Activated CD4-positive, alpha-beta T cell treated with anti-CD3 and anti-CD28 coated beads for 36 hours (primary cell): ENCODE results near the gene CYBC1. TPM values are rescaled to one million over a fixed set of nuclear protein-coding genes. Genes with fewer than 3 reads are reported as not detected.
"Not testable (repeated sequence)": the region's sequence is repeated elsewhere in the genome, so short reads cannot be mapped to it uniquely, and the experiment has no call there.

ENCODE experiments used
- ATAC-seq: fragments of 200-7000 bp; cut with Tn5 transposase; one replicate; pipeline ENCODE4 v1.10.0; 2021; ENCODE audit warnings: mild to moderate bottlenecking, moderate library complexity
- CTCF ChIA-PET: fragments of 350-600 bp; sonication (Branson Sonifier 250); formaldehyde crosslinking; loops from one replicate; lab custom pipeline; 2021; ENCODE audit warnings: antibody characterized with exemption; lab: Charles Lee
- POLR2A ChIA-PET: fragments of 350-600 bp; sonication (Branson Sonifier 250); formaldehyde crosslinking; loops from one replicate; lab custom pipeline; 2021; ENCODE audit warnings: antibody characterized with exemption, inconsistent platforms; lab: Charles Lee
- DNase-seq: peaks from one replicate; pipeline ENCODE4 v3.0.0-alpha.2; 2020
- H3K27ac Mint-ChIP-seq: one replicate; pipeline ENCODE4 v1.8.0; 2021; ENCODE audit warnings: mixed read lengths
- H3K27me3 Mint-ChIP-seq: one replicate; pipeline ENCODE4 v1.8.0; 2021; ENCODE audit warnings: mixed read lengths
- H3K36me3 Mint-ChIP-seq: one replicate; pipeline ENCODE4 v1.8.0; 2021; ENCODE audit warnings: low read depth, mixed read lengths
- H3K4me1 Mint-ChIP-seq: one replicate; pipeline ENCODE4 v1.8.0; 2021; ENCODE audit warnings: mixed read lengths
- H3K4me3 Mint-ChIP-seq: one replicate; pipeline ENCODE4 v1.8.0; 2021; ENCODE audit warnings: mild to moderate bottlenecking, moderate library complexity, mixed read lengths
- H3K9me3 Mint-ChIP-seq: one replicate; pipeline ENCODE4 v1.8.0; 2021; ENCODE audit warnings: low read depth, mixed read lengths
- intact Hi-C, 2 experiments: fragments of 100-400 bp; cut with DNase I in 1 of 2; cut with micrococcal nuclease in 1 of 2; formaldehyde crosslinking; loops; one replicate each; pipeline versions ENCODE4 v1.14.2 to v1.15.1; 2022 to 2024; cut with DNase I, micrococcal nuclease
- total RNA-seq, 2 experiments: library from RNA; stranded (reverse); gene quantifications; one replicate each; pipeline ENCODE4 v1.2.3, GENCODE V29; 2021

Gene CYBC1
- total RNA-seq, 2 experiments from 2014 or later = 286 to 329 TPM

DNA sequence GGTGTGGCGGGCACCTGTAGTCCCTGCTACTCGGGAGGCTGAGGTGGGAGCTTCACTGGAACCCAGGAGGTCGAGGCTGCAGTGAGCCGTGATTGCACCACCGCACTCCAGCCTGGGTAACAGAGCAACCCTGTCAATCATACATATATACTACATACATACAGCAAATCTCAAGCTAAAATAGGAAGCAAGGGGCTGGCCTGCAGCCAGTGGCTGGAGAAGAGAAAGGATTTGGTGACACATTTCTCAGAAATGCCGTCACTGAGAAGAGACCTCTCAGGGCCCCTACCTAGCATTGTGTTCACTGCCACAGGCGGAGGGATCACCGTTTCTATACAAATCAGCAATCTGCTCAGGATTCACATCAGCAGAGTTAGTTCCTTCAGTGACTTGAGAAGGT is 24.9 kb upstream of the CYBC1 start:
- no peaks in the 10 kb centered on the region for H3K27me3 Mint-ChIP-seq
- no peak overlapping the region for H3K4me3 Mint-ChIP-seq
- ChIA-PET POLR2A (no interaction called here), CTCF (no interaction called here)
- intact Hi-C loops = no loop called here
- no peak overlapping the region for H3K27ac Mint-ChIP-seq
- no peaks in the 10 kb centered on the region for H3K9me3 Mint-ChIP-seq
- DNase-seq = no peak
- peaks cover 29% of the 10 kb centered on the region for H3K36me3 Mint-ChIP-seq
- peaks cover 4% of the 10 kb centered on the region for H3K4me1 Mint-ChIP-seq
- ATAC-seq = no peak

DNA sequence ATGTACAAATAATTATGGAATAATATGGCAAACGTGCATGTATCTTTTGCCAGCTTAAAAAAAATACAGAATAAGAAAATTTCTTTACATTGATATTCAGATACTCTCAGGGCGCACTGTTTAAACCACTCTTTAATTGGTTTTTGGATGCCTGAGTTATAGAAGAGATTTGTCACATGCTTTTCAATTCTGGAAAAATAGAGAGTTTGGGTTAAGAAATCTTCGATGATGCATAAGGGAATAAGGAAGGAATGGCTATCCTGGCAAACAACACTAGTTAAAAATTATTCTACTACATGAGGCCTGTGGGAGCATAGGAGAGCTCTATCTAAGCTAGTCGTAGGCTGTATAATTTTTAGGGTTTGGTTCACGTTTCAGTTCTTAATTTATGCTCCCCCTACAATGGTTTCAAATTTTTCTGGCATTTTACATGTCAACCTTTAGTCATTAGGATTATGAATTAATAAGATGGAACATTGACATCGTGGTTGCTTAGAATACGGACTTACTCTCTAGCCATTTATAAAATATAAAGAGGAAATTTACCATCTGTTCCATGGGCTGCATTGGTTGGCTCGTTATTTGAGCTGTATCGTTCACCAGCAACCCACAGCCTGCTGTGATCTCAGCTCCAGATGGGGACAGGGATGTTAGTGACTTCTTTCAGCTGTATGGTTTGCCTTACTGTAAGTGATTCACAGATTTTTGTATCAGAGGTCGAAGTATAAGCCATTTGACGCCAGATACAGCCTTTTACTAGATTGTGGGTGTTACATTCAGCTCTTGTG is 23.9 kb upstream of the CYBC1 start:
- H3K9me3 Mint-ChIP-seq = no peaks in the 10 kb centered on the region
- peaks cover 4% of the 10 kb centered on the region for H3K4me1 Mint-ChIP-seq
- no peak overlapping the region for H3K4me3 Mint-ChIP-seq
- no peak overlapping the region for H3K27ac Mint-ChIP-seq
- DNase-seq (no peak), ATAC-seq (no peak)
- intact Hi-C loops = no loop called here
- POLR2A ChIA-PET = no interaction called here
- H3K36me3 Mint-ChIP-seq = peaks cover 32% of the 10 kb centered on the region
- CTCF ChIA-PET = interaction anchor here (0.7 to 1.7 kb wide), 2 partner anchors 19 to 556 kb away, joined by 3 to 4 read pairs; no protein-coding TSS in a partner anchor
- H3K27me3 Mint-ChIP-seq = no peaks in the 10 kb centered on the region

DNA sequence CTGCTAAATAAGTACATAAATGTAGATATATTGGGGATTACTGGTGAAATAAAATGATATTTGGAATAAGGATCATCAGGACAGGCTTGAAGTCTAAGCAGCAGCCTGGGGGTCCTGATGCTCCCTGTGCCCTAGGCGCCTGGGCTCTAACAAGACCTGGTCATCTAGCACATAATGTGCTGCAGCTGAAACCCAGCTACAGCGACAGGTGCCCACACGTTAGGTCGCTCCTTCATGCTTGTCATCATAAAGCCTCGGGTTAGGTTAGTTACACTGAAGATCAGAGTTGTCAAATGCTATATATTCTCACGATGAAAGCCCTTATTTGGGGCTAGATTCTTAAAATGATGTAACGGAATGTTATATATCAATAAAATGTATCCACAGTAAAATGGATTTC is 19.5 kb upstream of the CYBC1 start:
- no peak for ATAC-seq

DNA sequence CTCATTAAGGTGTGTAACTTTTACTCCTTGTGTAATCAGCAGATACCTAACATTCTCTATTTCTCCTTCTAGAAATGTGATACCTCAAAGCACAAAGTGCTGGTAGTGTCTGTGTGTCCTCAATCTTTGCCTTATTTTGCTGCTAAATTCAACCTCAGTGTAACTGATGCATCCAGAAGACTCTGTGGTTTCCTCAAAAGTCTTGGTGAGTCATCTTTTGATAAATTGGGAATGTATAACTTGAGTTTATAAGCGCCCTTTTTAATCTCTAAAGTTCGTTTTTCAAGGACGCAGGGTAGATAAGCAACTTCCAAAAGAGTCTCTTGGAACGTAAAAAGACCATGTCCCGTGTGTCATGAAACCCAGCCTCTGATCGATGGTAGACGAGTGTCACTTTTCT is 18.1 kb upstream of the CYBC1 start:
- intact Hi-C loops = no loop called here
- H3K27me3 Mint-ChIP-seq = no peaks in the 10 kb centered on the region
- no peak for ATAC-seq

More for the DNA sequence above, 19.5 kb upstream of the CYBC1 start:
- peaks cover 37% of the 10 kb centered on the region for H3K36me3 Mint-ChIP-seq
- no peak overlapping the region for H3K4me3 Mint-ChIP-seq
- intact Hi-C loops = no loop called here
- ChIA-PET CTCF (interaction anchor here (1.2 kb wide), 1 partner anchor 25 kb away, joined by 4 read pairs; no protein-coding TSS in a partner anchor), POLR2A (no interaction called here)
- H3K4me1 Mint-ChIP-seq = peaks cover 5% of the 10 kb centered on the region
- no peaks in the 10 kb centered on the region for H3K27me3 Mint-ChIP-seq
- no peaks in the 10 kb centered on the region for H3K9me3 Mint-ChIP-seq
- DNase-seq = no peak
- no peak overlapping the region for H3K27ac Mint-ChIP-seq

DNA sequence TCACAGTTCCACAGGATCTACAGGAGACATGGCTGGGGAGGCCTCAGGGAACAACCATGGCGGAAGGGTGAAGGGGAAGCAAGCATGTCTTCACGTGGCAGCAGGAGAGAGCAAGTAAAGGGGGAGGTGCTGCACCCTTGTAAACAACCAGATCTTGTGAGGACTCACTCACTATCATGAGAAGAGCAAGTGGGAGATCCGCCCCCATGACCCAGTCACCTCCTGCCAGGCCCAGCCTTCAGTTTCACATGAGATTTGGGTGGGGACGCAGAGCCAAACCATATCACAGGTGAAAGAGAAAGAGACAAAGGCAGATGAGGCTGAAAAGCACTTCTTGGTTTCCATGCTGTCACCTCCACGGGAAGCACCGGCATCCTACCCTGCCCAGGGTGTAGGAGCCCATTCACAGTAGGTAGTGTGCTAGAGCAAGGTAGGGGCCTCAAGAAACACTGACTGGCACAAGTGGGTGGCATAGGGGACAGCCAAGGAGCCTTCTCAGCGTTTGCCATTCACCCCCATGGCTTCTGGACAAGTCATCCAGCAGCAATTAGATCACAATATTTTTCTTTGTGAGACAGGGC is 14.6 kb upstream of the CYBC1 start:
- POLR2A ChIA-PET = no interaction called here
- no peak overlapping the region for H3K4me3 Mint-ChIP-seq
- CTCF ChIA-PET = interaction anchor here (0.6 kb wide), 1 partner anchor 26 kb away, joined by 3 read pairs; no protein-coding TSS in a partner anchor
- ATAC-seq (peak; percentile 71), DNase-seq (peak; percentile 53)
- H3K36me3 Mint-ChIP-seq = peaks cover 64% of the 10 kb centered on the region
- H3K27me3 Mint-ChIP-seq = no peaks in the 10 kb centered on the region
- intact Hi-C loops = no loop called here
- H3K9me3 Mint-ChIP-seq = no peaks in the 10 kb centered on the region
- H3K27ac Mint-ChIP-seq = no peak overlapping the region
- H3K4me1 Mint-ChIP-seq = peaks cover 16% of the 10 kb centered on the region

More for the DNA sequence above, 18.1 kb upstream of the CYBC1 start:
- no peak for DNase-seq
- ChIA-PET POLR2A (no interaction called here), CTCF (interaction anchor here (0.6 to 0.7 kb wide), 2 partner anchors 25 to 208 kb away, joined by 4 read pairs; no protein-coding TSS in a partner anchor)
- Mint-ChIP-seq H3K4me1 (peaks cover 12% of the 10 kb centered on the region), H3K27ac (no peak overlapping the region), H3K9me3 (no peaks in the 10 kb centered on the region), H3K36me3 (peaks cover 46% of the 10 kb centered on the region), H3K4me3 (no peak overlapping the region)

DNA sequence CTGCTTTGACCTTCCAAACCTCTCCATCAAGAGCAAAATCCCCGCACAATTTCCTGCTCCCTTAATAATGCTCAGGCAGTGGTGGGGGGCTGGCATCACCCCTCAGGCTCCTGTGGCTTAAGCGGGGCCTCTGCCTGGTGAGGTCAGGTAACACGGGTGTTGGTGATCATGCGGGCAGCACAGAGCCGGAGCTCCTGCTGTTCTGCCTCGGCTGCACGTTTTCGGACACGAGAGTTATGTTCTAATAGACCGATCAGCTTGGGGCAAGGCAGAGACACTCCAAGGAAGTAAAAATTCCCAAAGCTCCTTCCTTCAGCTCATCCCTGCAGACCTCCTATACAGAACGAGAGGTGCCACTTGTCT is 14.0 kb upstream of the CYBC1 start:
- DNase-seq (no peak), ATAC-seq (no peak)
- Mint-ChIP-seq H3K9me3 (no peaks in the 10 kb centered on the region), H3K27ac (no peak overlapping the region), H3K36me3 (peaks cover 66% of the 10 kb centered on the region), H3K27me3 (no peaks in the 10 kb centered on the region), H3K4me1 (peaks cover 19% of the 10 kb centered on the region), H3K4me3 (no peak overlapping the region)
- POLR2A ChIA-PET = no interaction called here
- intact Hi-C loops = no loop called here
- CTCF ChIA-PET = interaction anchor here (0.6 kb wide), 1 partner anchor 26 kb away, joined by 3 read pairs; no protein-coding TSS in a partner anchor

DNA sequence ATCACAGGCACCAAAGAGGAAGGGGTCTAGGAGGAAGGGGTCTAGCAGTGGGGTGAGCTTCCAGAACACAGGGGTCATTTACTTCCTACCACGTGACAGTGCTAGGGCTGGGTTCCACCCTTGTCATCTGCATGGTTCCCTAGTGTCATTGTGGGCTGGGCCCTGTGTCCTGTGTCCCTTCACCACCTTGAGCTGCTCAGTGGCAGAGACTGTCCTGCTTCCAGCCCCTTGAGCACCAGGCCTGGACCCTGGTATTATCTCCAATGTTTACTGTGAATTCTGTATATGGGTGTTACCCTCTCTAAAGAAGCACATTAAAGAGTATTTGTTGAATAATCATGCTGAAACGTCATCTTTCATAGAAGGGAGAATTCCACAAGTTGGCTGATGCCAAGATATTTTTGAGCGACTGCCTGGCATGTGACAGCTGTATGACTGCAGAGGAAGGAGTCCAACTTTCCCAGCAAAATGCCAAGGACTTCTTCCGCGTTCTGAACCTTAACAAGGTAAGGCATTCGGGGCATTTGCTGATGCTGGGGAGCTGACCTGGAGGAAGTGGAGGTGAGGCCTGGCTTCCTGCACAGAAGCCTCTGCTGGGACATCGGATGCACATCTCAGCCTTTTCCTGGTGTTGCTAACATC is 13.5 kb upstream of the CYBC1 start:
- ATAC-seq = no peak
- no peak for DNase-seq
- CTCF ChIA-PET = no interaction called here
- Mint-ChIP-seq H3K9me3 (no peaks in the 10 kb centered on the region), H3K36me3 (peaks cover 62% of the 10 kb centered on the region), H3K27me3 (no peaks in the 10 kb centered on the region), H3K4me1 (peaks cover 22% of the 10 kb centered on the region), H3K27ac (peak overlapping the region; percentile 51), H3K4me3 (no peak overlapping the region)
- POLR2A ChIA-PET = no interaction called here
- intact Hi-C loops = no loop called here

DNA sequence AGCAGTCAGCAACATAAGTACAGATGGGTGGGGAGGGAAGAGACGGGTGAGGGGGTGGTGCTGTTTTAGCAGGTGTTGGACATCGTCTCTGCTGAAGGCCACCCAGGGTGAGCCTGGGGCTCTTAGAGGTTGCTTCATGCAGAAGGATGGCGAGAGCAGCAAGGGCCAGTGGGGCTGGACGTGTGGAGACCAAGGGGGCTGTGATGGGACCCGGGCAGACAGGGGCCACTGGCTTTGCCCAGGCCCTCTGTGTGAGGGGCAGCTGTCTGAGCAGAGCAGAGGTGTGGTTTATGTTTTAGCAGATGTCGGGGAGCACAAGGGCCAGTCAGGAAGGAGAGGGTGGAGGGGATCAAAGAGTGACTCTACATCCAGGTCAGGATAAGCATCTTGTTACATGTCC is 12.8 kb upstream of the CYBC1 start:
- ATAC-seq = no peak
- Mint-ChIP-seq H3K4me1 (peaks cover 19% of the 10 kb centered on the region), H3K4me3 (no peak overlapping the region), H3K9me3 (no peaks in the 10 kb centered on the region), H3K36me3 (peaks cover 57% of the 10 kb centered on the region), H3K27me3 (no peaks in the 10 kb centered on the region), H3K27ac (peak overlapping the region; percentile 51)
- intact Hi-C loops = no loop called here
- CTCF ChIA-PET = interaction anchor here (1.4 kb wide), 1 partner anchor 40 kb away, joined by 3 read pairs; no protein-coding TSS in a partner anchor
- POLR2A ChIA-PET = no interaction called here
- no peak for DNase-seq

DNA sequence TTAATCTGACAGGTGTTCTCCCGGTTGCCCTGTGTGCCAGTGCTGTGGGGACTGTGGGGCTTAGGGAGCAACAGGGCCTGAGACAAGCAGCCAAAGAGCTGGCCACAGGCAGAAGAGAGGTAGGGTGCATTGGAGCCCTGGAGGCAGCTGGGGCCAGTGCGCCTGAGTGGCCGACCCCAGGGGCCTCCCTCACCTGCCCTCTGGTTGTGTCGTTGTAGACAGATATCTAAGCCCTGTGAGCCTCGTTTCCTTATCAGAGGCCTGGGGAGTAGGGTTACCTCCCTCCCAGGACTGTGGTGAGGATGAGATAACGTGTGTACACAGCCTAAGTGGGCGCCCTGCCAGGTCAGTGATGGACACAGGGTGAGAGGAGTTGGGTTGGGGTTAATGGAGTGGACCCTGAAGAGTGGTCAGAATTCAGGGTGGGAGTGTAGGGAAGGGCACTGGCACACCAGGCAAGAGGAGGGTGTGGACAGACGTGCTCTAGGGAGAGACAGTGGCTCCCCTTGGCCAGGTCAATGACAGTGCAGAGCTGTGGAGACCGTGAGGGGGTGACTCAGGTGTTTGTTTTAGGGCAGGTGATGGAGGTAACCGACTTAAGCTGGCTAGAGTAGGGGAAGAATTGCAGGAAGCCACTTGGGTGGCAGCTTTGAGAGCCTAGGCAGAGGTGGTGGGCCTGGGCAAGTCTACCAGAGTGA is 11.4 kb upstream of the CYBC1 start:
- DNase-seq (no peak), ATAC-seq (no peak)
- POLR2A ChIA-PET = interaction anchor here (0.7 kb wide), 1 partner anchor 13 kb away, joined by 4 read pairs; no protein-coding TSS in a partner anchor
- CTCF ChIA-PET = interaction anchor here (0.7 to 1.4 kb wide), 3 partner anchors 19 to 44 kb away, joined by 3 to 5 read pairs (median 3); partner anchors contain the start of gene HEXD
- Mint-ChIP-seq H3K4me1 (peaks cover 29% of the 10 kb centered on the region), H3K9me3 (no peaks in the 10 kb centered on the region), H3K36me3 (peaks cover 56% of the 10 kb centered on the region), H3K27ac (no peak overlapping the region), H3K4me3 (no peak overlapping the region), H3K27me3 (no peaks in the 10 kb centered on the region)
- intact Hi-C loops = no loop called here

DNA sequence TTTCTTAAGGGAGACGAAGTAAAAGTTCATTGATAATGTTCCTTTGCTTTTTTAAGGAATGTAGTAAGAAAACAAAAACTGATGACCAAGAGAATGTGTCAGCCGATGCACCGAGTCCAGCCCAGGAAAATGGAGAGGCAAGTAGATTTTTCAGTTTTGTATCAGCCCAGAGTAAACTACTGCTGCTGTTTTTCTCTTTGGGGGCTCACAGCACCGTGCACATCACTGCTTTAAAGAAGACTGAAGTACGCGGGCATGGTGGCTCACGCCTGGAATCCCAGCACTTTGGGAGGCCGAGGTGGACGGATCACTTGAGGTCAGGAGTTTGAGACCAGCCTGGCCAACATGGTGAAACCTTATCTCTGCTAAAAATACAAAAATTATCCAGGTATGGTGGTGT is 9.4 kb upstream of the CYBC1 start:
- H3K4me3 Mint-ChIP-seq, POLR2A ChIA-PET, ATAC-seq, H3K27ac Mint-ChIP-seq, H3K9me3 Mint-ChIP-seq, H3K27me3 Mint-ChIP-seq, DNase-seq: not testable (repeated sequence)
- CTCF ChIA-PET = interaction anchor here (0.9 kb wide), 1 partner anchor 93 kb away, joined by 4 read pairs; no protein-coding TSS in a partner anchor
- H3K36me3 Mint-ChIP-seq = peaks cover 46% of the 10 kb centered on the region
- intact Hi-C loops = loop anchor here (2.0 to 10.0 kb wide), 6 partner anchors 59 to 591 kb away; partner anchors contain the start of genes CENPX (in 1 of the 2), FOXK2 (in 1 of the 2), LRRC45 (in 1 of the 2) and PCYT2 (in 1 of the 2)
- peaks cover 34% of the 10 kb centered on the region for H3K4me1 Mint-ChIP-seq
